Tibial nerve (tissue), 4 donors: Measurements from ENCODE around the gene FOXP4. TPM values are rescaled to one million over a fixed set of nuclear protein-coding genes. Genes with fewer than 3 reads are reported as not detected.
A peak's percentile ranks its signal among the peaks of the same experiment; 100 is the strongest.

Experiments used
- DNase-seq, 2 donors: peaks; one replicate each; pipeline ENCODE4 v3.0.0-alpha.2; 2019; ENCODE audit warnings: low spot score in 2 of 2
- H3K27ac ChIP-seq, 4 donors: fragments of 200-600 bp; sonication (generic) in 3 of 4; one replicate each; pipeline ENCODE4 v1.5.1; 2017 to 2019; ENCODE audit warnings: mild to moderate bottlenecking in 1 of 4
- H3K27me3 ChIP-seq, 2 donors: fragments of 200-600 bp; sonication (generic) in 1 of 2; one replicate each; pipeline versions ENCODE4 v1.5.1 to v1.6.0; 2017 to 2019
- H3K36me3 ChIP-seq, 3 donors: fragments of 200-600 bp; sonication (generic); one replicate each; pipeline ENCODE4 v1.5.1; 2018 to 2019
- H3K4me1 ChIP-seq, 4 donors: fragments of 200-600 bp; sonication (generic) in 3 of 4; one replicate each; pipeline ENCODE4 v1.5.1; 2017 to 2019
- H3K4me3 ChIP-seq, 4 donors: fragments of 200-600 bp; sonication (generic) in 3 of 4; one replicate each; pipeline ENCODE4 v1.5.1; 2017 to 2019; ENCODE audit warnings: mild to moderate bottlenecking in 1 of 4, moderate library complexity in 1 of 4
- H3K9me3 ChIP-seq, 4 donors: fragments of 200-600 bp; sonication (generic) in 3 of 4; one replicate each; pipeline ENCODE4 v1.5.1; 2017 to 2019
- CTCF ChIP-seq, 5 experiments: fragments of 200-600 bp in 3 of 5; fragments of 450-650 bp in 2 of 5; sonication (generic) in 3 of 5; IDR thresholded peaks; one replicate each; pipeline ENCODE4 v1.5.1; 2016 to 2019; ENCODE audit warnings: antibody characterized with exemption in 5 of 5, mild to moderate bottlenecking in 3 of 5, moderate library complexity in 2 of 5
- EP300 ChIP-seq, 2 donors: sonication (generic); formaldehyde crosslinking; IDR thresholded peaks; one replicate each; pipeline ENCODE4 v1.6.1; 2017; ENCODE audit warnings: antibody characterized with exemption in 2 of 2, mild to moderate bottlenecking in 1 of 2
- POLR2A ChIP-seq, 2 donors: fragments of 450-650 bp; IDR thresholded peaks; one replicate each; pipeline ENCODE4 v1.6.1; 2017; ENCODE audit warnings: antibody characterized with exemption in 2 of 2, mild to moderate bottlenecking in 2 of 2, moderate library complexity in 2 of 2
- WGBS, 2 donors: methylation state at CpG; one replicate each; pipeline ENCODE4 v1.1.5; 2018; 5-methylcytosine and 5-hydroxymethylcytosine counted together
- total RNA-seq, 4 donors: library from RNA; depleted of rRNA; stranded (reverse); fragments of >200 nt; gene quantifications; one replicate each; pipeline ENCODE4 v1.1.0, GENCODE V29; 2016

The FOXP4 gene
- total RNA-seq, 4 donors from 2014 or later, result 11.1 to 16.2 (median 14.7) TPM

GRCh38 chr6:41558033-41558807 lies 12.0 kb downstream of the FOXP4 start:
- TF ChIP-seq EP300 (IDR thresholded peaks at IDR 0.05), result no peak
- no peak for TF ChIP-seq CTCF (IDR thresholded peaks at IDR 0.05)
- no peak for TF ChIP-seq POLR2A (IDR thresholded peaks at IDR 0.05)
- no peaks in the 10 kb centered on the region for H3K9me3 ChIP-seq
- peaks cover 0 to 69% (median 13%) of the 10 kb centered on the region in 4 donors for H3K4me1 ChIP-seq
- 43 to 50% methylated on average over 4 of the region's 4 CpGs for WGBS, 2 donors
- no peaks in the 10 kb centered on the region for H3K27me3 ChIP-seq
- H3K4me3 ChIP-seq, result no peak overlapping the region
- H3K27ac ChIP-seq, result no peak overlapping the region
- no peaks in the 10 kb centered on the region for H3K36me3 ChIP-seq
- no peak for DNase-seq

- no peaks in the 10 kb centered on the region for H3K27me3 ChIP-seq
- H3K4me3 ChIP-seq, result peak overlapping the region in 1 of 4 donors; percentile 49
- H3K9me3 ChIP-seq, result no peaks in the 10 kb centered on the region
- DNase-seq, result no peak
- no peaks in the 10 kb centered on the region for H3K36me3 ChIP-seq
- 75 to 76% methylated on average over 6 to 7 of the region's 7 CpGs for WGBS, 2 donors
- TF ChIP-seq EP300 (IDR thresholded peaks at IDR 0.05) (no peak), CTCF (IDR thresholded peaks at IDR 0.05) (no peak), POLR2A (IDR thresholded peaks at IDR 0.05) (no peak)
- peaks cover 0 to 61% (median 13%) of the 10 kb centered on the region in 4 donors for H3K4me1 ChIP-seq
- H3K27ac ChIP-seq, result peak overlapping the region in 1 of 4 donors; percentile 61
Measured at GRCh38 chr6:41559655-41560427, 13.7 kb downstream of the FOXP4 start.

- DNase-seq, result no peak
- peaks cover 0 to 54% (median 13%) of the 10 kb centered on the region in 4 donors for H3K4me1 ChIP-seq
Measured at GRCh38 chr6:41560431-41561192, 14.4 kb downstream of the FOXP4 start.

GRCh38 chr6:41561416-41561815 lies 15.2 kb downstream of the FOXP4 start:
- Histone ChIP-seq H3K36me3 (peaks cover 0 to 15% (median 0%) of the 10 kb centered on the region in 3 donors), H3K9me3 (no peaks in the 10 kb centered on the region), H3K27ac (peak overlapping the region in 2 of 4 donors; percentile 5 to 61), H3K4me3 (no peak overlapping the region), H3K27me3 (no peaks in the 10 kb centered on the region), H3K4me1 (peaks cover 0 to 59% (median 15%) of the 10 kb centered on the region in 4 donors)
- no peak for DNase-seq
- TF ChIP-seq POLR2A (IDR thresholded peaks at IDR 0.05) (no peak), EP300 (IDR thresholded peaks at IDR 0.05) (no peak), CTCF (IDR thresholded peaks at IDR 0.05) (no peak)
- WGBS, 2 donors, result 75% methylated on average over 3 of the region's 3 CpGs

More at GRCh38 chr6:41560431-41561192, 14.4 kb downstream of the FOXP4 start:
- 54 to 58% methylated on average over 46 of the region's 53 CpGs for WGBS, 2 donors
- TF ChIP-seq CTCF (IDR thresholded peaks at IDR 0.05), result no peak
- TF ChIP-seq EP300 (IDR thresholded peaks at IDR 0.05), result no peak
- TF ChIP-seq POLR2A (IDR thresholded peaks at IDR 0.05), result no peak
- Histone ChIP-seq H3K9me3 (no peaks in the 10 kb centered on the region), H3K27me3 (no peaks in the 10 kb centered on the region), H3K36me3 (peaks cover 0 to 7% (median 0%) of the 10 kb centered on the region in 3 donors), H3K4me3 (peak overlapping the region; percentile 6 to 49 (median 31)), H3K27ac (peak overlapping the region in 2 of 4 donors; percentile 29 to 61)
